NCI-H1417 (cell line): ENCODE results near the gene RAD51B.

ENCODE experiments used
- DNase-seq, 3 experiments: peaks; one replicate each; lab custom pipeline; 2025; lab: John Stamatoyannopoulos, UW

RAD51B gene

DNA sequence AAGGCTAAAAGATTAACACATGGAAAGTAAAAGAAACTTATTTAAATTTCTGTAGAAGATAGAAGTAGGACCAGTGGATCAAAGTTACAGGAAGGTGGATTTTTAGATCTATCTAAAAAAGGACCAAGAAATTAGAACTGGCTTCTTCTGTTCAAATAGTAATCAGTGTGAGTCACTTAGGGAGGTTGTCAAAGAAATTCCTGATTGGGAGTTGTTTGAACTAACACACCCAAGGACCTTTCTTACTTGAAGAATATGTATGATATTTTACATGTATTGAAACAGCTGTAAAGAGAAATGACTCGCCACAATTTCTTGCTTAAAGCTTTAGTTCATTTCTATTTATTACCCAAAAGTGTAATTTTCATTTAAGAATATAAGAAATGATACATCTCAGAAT, 256.9 kb downstream of the RAD51B start:
- DNase-seq = no peak

DNA sequence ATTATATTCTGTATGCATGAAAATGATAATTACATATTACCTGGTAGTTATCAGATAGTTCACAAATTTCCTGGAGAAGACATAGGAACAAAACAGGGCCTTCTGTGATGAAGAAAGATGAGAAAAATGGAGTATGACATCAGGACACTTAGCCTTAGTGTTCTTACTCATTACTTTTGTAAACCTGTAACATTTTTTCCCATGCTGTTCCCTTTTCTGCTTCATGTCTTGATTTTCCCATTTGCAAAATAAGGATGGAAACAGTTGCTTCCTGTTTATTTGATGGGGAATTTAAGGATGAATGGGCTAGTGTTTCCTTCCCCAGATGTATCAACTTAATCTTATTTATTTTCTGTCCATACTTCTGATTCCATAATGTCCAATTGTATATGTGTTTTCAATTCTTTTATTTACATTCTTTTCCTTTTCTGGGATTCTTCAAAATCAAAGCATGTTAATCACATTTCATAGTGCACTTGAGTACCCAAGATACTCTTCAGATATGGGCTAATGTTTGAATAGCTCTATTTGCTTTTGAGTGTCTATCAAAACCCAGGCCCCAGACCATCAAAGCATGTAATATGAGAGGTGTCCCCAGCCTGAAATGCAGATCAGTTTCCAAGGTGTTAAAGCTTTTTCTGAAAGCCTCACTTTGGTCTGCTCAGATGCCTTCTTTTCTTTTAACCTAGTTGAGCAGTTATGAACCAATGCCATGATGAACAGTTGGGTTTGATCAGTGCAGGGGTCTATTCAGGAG, 260.5 kb downstream of the RAD51B start:
- DNase-seq = peak; percentile 10 to 77 (median 54)

DNA sequence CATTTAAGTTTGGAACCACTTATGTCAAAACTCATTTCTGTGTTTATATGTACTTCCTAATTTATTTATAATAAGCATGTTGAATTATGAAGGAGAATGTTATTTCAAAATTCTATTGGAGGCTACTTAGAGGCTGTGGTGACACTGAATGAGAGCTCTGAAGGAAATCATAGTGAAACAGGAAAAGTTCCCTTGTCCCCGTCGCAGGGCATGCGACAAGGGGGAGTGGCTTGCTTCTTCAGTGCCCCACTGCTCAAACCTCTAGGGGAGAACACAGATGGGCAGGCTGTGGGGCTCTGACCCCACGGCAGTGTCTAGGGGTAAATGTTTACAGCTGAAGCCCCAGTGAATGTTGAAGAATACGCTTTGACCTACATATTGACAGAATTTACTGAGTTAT, 261.9 kb downstream of the RAD51B start:
- DNase-seq = no peak

DNA sequence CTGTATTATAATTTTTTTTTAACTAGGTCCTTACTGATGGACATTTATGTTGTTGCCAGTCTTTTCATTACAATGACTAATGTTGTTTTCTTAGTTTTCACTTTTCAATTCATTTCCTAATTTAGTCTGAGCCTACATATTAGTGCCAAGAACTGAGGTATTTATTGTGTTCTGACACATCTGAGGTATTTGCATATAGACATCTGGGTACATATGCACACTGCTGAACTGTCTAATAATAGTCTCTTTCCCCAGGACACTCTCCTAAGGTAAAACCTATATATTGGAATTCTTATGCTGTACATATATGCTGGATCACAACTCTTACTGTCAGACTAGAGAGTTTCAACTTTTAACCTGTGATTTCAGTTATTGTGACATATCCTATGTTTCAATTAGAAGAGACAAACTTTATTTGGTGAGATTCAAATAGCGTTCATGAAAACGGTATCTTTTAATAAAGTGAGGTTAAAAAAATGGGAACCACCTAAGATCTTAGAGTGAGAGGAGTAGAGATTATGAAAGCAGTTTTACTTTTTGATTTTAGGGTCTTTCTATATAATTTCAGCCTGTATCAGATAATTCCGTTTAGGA, 263.2 kb downstream of the RAD51B start:
- DNase-seq = no peak

DNA sequence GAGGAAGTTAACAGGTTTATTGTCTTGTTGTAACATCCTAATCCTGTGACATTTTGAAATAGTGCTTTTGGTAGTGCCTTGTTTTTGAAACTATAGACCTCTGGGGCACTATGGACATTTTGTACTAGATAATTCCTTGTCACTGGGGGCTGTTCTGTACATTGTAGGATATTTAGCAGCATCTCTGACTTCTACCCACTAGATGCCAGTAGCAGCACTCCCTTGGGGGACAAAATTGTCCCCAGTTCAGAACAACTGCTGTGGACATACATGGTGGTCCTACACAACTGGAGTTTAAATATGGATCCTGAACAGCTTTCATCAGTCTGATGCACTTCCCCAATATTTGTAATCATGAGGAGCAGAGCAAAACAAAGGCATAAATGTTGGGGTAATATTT, 264.7 kb downstream of the RAD51B start:
- no peak for DNase-seq

DNA sequence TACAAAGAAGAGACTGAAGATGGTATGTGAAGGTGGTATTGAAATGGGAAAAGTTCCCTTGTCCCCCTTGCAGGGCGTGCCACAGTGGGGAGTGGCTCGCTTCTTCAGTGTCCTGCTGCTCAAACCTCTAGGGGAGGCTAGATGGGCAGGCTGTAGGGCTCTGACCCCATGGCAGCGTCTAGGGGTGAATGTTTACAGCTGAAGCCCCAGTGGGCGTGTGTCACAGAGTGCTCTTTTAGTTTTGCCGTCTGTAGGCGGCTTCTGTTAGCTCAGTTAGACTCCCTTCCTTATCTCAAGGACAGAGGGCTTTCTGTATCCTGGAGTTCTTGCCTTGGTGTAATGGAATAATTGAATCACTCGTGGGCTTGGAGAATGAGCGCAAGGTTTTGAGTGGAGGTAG, 266.2 kb downstream of the RAD51B start:
- DNase-seq = no peak

DNA sequence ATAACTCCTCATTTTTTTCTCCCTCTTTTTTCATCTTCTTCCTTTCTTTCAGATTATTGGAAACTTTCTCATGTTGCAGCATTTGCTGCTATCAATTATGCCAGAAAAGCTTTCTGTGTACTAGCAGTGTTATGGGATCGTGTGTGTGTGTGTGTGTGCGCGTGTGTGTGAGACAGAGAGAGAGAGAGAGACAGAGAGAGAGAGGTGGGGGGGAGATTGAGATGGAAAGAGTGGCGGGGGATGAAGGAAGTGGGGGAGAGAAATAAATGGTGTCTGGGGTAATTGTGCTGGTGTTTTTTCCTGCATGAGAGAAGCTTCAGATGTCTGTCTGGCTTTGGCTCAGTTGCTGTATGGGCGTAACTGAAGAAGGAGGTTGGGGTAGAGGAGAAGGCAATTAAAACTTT, 268.9 kb downstream of the RAD51B start:
- DNase-seq = peak in 1 of 3 experiments; percentile 58

DNA sequence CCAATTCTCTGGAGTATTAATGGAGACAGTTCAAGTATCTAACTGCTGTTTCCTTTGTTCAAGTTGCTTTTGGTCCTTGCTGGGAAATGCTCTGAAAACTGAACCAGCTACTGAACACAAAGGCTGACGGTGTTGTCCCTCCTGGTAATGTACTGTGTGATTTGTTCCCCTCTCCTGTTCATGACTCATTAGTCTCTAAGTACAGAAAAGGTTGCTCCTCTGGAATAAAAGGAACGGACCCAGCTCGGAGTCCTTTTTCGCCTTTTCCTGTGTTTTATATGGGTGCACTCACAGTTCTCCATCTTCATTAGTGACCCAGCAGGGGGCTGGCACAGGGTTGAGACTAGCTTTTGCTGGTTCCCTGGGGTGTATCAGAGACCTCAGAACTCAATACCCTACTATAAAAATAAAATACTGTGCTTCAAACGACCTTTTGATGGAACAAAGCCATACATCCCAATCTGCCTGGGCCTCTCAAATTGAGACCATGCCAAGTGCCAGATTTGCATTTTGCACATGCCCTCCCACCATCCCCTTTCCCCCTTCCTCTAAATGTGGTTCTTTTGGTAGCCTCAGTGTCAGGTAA, 269.7 kb downstream of the RAD51B start:
- DNase-seq = peak; percentile 53 to 84 (median 56)

DNA sequence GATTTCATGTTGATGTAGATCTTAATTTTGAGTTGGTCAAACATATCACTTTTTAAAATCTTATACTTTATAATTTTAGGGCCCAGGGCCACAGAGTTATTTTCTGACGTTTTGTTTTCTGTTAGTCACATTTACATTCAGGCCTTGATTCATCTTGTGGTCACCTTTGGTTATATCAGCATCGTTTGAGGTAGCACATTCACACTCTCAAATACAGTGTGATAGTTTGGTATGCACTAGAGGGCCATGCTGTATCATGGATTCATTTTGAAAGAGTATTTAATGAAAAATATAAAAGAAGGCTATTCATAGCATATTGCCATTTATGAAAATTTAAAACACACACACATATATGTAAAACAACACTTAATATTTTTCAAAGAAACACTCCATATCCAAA, 274.6 kb downstream of the RAD51B start:
- DNase-seq = no peak

DNA sequence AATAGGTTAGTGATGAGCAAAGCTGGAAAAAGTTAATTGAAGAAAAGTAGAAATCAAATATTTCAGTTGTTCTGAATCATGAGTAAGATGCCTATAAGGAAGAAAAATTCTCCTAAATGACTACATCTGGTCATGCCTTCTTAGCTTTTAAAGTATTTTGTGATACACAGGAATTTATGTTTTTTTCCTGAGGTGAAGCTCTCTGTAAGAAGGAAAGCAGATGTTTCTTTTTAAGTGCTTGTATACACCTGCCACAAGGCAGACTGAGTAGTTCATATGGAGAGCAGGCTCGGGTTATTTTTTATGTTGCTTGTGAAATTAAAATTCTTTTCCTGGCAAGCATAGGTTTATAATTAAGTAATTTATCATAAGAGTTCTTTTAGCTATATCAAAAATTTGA, 275.2 kb downstream of the RAD51B start:
- DNase-seq = no peak

DNA sequence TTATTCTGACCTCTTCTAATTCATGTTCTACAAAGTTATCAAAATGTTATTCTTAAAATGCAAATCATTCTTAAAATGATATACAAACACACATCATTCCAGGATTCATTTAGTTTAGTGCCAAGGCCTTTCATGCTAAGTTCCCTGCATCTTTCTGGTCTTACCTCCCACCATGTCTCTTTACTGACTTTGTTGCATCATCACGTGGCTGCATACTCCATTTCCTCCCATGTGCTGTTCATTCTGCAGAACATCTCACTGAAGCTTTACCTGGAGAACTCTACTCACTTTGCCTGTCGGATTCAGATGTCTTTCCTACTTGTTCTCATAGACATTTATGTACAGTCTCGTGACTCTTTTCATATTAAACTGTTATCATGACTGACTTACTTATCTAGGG, 278.1 kb downstream of the RAD51B start:
- DNase-seq = no peak

DNA sequence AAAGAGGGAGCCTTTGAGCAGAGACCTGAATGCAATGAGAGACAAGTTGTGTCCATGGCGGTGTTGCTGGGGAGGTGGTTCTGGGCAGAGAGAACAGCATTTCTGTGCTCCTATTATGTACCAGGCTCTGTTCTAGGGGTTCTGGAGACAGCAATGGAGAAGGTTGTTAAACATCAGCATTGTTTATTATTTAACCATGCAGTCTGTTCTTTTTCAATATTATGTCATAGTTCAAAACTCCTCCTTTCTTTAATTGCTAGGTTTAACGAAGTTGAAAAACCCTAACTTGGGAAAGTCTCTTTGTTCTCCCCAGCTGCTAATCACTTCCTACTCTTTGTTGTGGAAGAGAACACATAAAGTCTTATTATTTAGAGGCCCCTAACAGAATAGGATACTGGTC, 279.3 kb downstream of the RAD51B start:
- DNase-seq = no peak

DNA sequence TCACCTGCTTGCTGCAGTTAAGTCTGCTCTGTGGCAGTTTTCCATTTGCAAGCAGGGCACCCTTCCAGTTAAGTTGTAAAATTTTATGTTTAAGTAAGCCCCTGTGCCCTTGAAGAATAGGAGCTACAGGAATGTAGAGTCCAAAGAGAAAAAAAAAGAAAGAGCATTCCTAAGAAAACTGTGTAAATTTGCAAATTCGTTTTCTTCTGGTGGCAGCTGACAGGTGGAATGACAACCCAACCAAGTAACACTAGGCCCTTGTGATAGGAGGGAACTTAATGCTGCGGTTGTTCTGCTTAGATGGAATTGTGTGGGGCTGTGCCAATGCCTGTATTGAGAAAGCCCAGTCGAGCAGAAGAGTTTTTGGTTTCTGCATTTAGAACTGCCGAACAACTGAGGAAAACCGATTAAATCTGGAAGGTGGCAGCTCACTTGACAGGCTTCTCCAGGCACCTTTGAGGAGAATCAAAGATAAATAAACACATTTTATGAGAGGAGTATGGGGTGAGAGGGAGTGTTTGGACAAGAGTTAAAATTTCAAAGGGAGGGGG, 280.0 kb downstream of the RAD51B start:
- DNase-seq = no peak

DNA sequence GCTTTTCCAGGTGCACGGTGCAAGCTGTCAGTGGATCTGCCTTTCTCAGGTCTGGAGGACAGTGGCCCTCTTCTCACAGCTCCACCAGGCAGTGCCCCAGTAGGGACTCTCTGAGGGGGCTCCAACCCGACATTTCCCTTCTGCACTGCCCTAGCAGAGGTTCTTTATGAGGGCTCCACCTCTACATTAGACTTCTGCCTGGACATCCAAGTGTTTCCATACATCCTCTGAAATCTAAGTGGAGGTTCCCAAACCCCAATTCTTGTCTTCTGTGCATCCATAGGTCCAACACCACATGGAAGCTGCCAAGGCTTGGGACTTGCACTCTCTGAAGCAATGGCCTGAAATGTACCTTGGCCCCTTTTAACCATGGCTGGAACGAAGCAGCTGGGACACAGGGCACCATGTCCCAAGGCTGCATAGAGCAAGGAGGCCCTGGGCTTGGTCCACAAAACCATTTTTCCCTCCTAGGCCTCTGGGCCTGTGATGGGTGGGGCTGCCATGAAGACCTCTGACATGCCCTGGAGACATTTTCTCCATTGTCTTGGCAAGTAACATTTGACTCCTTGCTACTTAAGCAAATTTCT, 282.2 kb downstream of the RAD51B start:
- peak in 1 of 3 experiments; percentile 15 for DNase-seq

DNA sequence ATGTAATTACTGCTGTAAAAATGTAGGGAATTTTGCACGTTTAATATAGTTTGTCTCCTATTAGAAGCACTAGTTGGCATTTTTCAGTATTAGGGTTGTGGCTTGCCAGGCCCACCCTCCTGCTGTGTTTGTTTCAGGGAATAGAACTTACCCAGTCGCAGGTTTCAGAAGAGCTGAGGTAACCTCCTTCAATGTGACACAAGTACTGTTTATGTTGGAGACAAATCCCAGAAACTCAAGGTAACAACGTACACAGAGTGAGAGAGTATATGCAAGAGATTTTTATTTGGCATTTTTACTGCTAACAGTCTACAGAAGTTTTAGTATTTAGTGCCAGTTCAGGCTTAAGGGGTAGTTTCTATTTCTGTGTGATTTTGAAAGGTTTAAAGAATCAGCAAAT, 284.3 kb downstream of the RAD51B start:
- no peak for DNase-seq

DNA sequence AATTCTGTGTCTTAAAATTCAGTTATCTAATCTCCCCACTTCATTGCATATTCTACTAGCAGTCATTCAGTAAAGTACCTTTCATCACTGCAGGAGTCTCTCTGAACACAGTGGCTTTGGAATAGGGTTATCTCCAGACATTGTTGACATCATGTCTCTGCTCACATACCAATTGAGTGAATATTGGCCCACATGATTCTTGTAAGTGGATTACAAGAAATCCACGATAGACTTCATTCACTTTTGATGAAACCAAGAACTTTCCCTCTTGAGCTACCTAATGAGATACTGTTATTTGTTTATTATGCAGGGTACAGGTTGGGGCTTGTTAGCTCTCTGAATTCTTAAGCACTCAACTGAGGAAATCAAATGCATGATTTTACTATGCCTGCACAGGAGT, 284.9 kb downstream of the RAD51B start:
- no peak for DNase-seq

DNA sequence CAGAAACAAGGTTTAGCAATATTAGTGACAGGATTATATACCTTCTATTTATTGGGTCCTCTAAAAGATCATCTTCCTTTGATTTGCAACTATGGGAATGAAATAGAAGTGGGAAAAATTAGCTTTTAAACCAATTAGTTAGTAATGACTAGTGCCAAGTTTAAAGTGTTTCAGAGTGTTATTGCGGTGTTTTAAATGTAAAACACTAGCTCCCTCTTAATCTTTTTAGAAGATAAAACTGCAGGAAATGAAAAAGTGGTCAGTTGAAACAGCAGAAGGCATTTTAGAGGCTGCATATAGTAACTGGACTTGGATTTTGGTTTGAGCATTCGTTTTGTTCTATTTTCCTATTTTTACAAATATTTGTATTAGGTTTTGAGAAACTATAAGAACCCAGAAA, 286.2 kb downstream of the RAD51B start:
- DNase-seq = no peak

DNA sequence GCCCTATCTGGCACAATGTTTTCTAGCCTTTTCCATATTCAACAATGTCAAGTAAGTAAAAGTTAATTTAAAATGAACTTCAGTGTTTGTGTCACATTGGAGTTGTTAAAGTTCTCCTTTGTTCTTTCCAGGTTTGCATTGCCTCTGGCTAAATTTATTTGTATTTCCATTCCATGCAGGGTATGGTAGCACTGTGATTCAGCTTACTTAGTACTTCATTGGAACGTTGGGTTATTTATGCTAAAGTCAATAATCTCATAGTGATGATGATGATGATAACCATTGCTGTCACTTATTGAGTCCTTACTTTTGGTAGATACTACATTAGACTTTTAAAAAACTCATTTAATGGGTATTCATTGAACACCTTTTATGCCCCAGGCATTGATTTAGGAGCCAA, 286.9 kb downstream of the RAD51B start:
- no peak for DNase-seq

DNA sequence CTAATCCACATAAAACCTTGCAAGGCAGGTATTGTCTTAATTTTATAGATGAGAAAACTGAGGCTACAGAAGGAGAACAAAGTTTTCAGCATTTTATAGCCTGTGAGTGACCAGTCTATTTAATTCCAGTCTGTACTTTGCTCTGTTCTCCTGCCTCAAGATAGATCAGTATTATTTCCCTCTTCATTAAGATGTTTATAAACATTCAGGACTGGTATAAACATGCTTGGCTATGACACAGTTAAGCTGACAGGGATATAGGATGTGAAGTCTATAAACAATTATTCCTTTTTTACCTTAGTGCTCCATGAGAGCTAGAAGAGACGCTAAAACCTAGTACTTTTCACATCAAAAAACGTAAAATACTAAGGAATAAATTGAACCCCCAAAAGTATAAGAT, 287.3 kb downstream of the RAD51B start:
- no peak for DNase-seq

DNA sequence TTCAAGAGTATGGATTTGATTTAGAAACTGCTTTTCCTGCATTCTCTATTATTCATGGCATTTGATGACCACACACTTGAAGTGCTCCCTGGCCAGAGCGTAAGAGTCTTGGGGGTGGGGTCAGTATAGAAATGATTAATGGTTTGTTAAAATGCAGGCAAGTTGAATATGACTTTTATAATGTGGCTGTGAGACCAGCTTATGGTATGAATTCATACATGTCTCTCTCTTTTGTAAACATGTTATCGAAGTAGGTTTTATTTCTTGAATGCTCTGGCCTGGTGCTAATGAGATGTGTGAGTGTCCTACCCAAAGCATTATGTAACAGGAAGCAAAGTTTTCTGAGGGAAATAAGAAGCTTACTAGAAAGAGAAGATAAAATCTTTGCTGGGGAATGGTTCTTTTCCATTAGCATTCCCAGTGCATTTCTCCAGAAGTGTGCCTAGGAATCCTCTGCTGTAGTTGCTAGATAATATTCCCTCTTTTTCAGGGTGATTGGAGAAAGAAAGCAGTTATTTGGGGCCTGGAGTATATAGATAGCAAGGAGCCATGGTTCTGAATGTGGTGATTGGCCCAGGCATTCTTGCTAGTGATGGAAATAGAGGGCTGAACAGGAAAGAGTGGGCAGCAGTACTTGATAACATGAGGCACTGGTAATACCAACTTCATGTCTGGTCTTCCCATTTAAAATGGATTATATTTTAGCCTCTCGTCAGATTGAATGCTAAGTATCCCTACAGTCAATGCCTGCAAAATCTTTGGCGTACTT, 289.7 kb downstream of the RAD51B start:
- peak in 1 of 3 experiments; percentile 20 for DNase-seq

DNA sequence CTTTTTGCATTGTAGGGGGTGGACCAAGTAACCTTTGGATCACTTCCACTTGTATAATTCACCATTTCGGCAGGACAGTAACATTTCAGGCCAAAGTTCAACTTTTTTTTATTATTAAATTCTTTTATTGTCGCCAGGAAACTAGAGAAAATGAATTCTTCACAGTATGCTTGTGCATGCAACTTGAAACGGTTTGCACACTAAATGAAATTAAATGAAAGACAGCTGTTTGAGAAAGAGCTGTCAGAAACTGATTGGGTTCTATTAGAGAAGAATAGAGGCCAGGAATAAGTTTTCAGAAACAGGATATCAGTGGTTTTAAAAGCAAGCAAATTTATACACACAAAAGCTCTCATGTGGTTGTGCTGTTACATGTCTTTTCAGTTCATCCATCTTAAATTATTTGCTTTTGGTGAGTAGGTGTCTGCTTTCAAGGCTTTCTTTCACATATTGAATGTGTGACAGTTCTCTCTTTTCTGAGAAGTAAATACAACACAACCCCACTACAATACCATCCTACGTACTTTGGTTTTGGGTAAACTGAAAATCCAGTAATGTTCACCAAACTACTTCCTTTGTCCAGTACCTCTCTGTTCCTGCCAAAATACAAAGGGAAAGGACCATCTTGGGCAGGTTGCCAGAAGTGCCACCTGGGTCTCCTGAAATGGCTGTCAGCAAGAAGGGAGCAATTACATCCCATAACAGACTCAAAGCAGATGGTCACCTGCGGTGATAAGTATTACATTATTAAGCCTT, 291.7 kb downstream of the RAD51B start:
- DNase-seq = peak; percentile 59 to 97 (median 80)
